HL-60/S4 treated with retinoic acid at 250 ng/mL for 4 days and 3 days (cell line): Measurements from ENCODE around the gene CDH23.

ENCODE experiments used
- in situ Hi-C: fragments of 300-500 bp; cut with MboI; formaldehyde crosslinking; loops from 2 replicates; pipeline ENCODE4 v1.7.0; 2022; ENCODE audit warnings: low sequenced_read_pairs

The CDH23 gene

GRCh38 chr10:71832967-71833366 is 436.2 kb downstream of the CDH23 start:
- in situ Hi-C loops = no loop called here

GRCh38 chr10:71833451-71834342 is 437.0 kb downstream of the CDH23 start:
- in situ Hi-C loops = no loop called here

DNA sequence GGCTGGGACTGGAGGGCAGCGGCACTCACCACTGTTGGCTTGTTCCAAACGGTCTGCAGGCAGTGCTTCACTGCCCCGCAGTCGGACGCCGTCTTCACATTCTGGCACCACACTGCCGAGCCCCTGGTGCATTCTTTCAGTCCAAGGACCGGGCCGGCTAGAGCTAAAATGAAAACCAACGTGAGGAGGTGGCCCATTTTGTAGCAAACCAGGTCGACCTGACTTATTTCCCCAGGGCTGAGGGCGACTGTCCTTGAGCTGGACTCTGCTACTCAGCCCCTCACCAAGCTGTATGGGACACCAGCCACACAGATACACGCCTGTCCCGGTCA is 437.6 kb downstream of the CDH23 start:
- in situ Hi-C loops = no loop called here

GRCh38 chr10:71835671-71836595 is 439.2 kb downstream of the CDH23 start:
- in situ Hi-C loops = no loop called here

DNA sequence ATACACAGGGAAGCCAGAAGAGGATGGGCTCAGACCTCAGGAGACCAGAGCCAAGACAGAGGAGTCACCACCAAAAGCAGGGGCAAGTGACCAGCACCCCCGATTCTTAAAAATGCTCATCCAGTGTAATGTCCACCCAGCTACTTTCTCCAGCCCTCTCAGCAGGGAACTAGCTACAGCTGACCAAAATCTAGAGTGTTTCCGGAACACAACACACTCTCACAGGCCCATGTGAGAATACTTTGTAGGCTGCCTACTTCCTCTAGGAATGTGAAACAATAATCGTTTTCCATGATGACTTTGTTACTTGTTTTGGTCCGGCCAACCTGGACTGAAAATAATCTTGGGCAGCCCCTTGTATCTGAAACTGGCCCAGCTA is 439.9 kb downstream of the CDH23 start:
- in situ Hi-C loops = no loop called here

- in situ Hi-C loops = no loop called here
Observed at GRCh38 chr10:71837098-71837827, 440.5 kb downstream of the CDH23 start.

DNA sequence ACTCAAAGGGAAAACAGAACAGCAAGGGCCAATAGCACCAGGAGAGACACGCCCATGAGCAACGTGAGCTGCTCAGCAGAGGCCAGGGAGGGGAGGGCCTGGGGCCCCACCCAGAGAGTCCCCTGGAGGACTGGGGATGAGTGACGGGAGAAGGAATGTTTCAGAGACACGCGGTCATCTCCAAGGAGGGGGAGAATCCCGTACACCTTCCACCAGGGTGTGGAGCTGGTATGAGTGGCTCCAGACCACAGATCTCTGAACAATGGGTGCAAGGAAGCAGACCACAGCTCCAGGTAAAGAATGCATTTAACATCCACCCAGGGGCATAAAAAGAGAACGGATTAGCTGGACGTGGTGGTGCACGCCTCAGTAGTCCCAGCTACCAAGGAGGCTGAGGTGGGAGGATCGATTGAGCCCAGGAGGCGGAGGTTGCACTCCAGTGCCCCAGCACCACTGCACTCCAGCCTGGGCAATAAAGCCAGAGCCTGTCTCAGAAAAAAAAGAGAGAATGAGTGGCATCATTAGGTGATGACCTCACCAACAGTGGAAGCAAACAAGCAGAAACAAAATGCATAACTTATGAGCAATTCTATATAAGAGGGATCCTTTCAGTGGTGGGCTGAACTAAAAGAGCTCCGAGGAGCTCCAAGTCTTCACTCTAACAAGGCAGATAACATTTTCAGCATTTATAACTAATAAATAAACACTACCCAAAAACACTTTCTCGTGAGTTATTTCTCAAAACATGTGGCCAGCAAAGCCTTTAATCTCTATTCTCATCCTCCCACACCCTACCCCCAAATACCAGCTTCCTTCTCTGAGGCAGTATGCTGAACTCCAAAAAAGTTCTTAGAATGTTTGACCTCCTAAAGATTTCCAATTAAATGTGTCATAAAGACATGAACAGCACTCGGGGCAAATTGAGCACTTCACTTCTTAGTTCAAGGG is 441.8 kb downstream of the CDH23 start:
- in situ Hi-C loops = no loop called here

GRCh38 chr10:71840177-71840957 is 443.6 kb downstream of the CDH23 start:
- in situ Hi-C loops = no loop called here

- in situ Hi-C loops = no loop called here
Observed at GRCh38 chr10:71840958-71841335, 444.2 kb downstream of the CDH23 start.

GRCh38 chr10:71842422-71842821 is 445.7 kb downstream of the CDH23 start:
- in situ Hi-C loops = no loop called here

DNA sequence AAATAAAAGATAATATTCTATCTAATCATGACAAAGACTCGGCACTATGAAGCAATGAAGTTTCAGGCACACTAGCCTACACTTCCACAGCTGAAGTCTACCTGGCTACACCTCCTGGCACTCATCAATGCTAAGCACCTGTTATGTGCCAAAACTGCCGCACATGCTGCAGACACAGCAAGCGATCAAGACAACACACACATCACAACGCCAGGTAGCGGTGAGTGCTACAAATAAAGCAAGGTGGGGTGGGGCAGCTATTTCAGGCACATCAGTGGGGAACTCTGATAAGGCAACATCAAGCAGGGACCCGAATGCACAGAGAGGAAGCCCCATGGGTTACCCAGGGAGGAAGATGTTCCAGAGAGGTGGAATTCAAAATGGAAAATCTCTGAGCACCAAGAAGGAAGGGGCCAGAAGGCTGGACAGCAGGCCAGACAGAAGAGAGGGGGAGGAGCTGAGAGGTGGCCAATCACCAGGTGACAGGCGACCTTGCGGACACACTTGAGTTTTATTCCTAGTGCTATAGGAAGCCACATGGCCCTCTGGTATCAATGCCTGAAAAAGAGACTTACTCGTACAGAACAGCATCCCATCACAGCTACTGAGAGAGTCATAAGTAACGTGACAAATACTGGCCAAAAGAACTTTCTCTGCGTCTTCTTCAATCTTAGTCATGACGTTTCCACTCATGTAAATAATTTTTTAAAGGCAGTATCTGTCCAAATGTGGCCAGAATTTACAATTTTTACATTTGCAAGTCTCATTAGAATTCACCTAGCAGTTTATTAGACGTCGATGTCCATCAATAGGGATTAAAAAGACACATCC is 446.4 kb downstream of the CDH23 start:
- in situ Hi-C loops = no loop called here

- in situ Hi-C loops = no loop called here
Observed at GRCh38 chr10:71844084-71844483, 447.4 kb downstream of the CDH23 start.

- in situ Hi-C loops = no loop called here
Observed at GRCh38 chr10:71844695-71845094, 448.0 kb downstream of the CDH23 start.

GRCh38 chr10:71845410-71846405 is 449.0 kb downstream of the CDH23 start:
- in situ Hi-C loops = no loop called here

- in situ Hi-C loops = no loop called here
Observed at GRCh38 chr10:71846816-71847215, 450.1 kb downstream of the CDH23 start.

DNA sequence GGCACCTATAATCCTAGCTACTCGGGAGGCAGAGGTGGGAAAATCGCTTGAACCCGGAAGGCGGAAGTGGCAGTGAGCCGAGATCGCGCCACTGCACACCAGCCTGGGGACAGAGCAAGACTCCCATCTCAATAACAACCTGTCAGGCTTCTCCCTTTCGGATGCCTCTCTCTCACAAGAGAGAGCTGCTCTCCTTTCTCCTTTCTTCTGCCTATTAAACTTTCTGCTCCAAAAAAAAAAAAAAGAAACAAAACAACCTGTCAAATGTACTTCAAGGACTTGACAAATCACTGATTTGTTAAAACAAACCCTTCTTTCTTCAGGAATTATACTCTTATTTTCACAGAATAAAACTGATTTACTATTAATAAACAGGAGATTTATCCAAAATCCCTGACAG is 450.7 kb downstream of the CDH23 start:
- in situ Hi-C loops = no loop called here
